PC-9 (cell line): Measurements from ENCODE around the gene RGS3. TPM values are rescaled to one million over a fixed set of nuclear protein-coding genes. Genes with fewer than 3 reads are reported as not detected.

Source experiments
- BruUV-seq: library from RNA; stranded (reverse); fragments of 400-500 nt; replicated peaks from 2 replicates; lab custom pipeline; 2021; lab: Mats Ljungman, UMichigan
- CTCF ChIA-PET: fragments of 300-600 bp; sonication (Branson Sonifier 250); formaldehyde crosslinking; loops from one replicate; lab custom pipeline; 2022; ENCODE audit warnings: antibody characterized with exemption; lab: Charles Lee
- POLR2A ChIA-PET: fragments of 300-600 bp; sonication (Branson Sonifier 250); formaldehyde crosslinking; loops from one replicate; lab custom pipeline; 2022; ENCODE audit warnings: antibody characterized with exemption; ENCODE audit not compliant: unreplicated experiment; lab: Charles Lee
- DNase-seq, 2 experiments: peaks; one replicate each; pipeline versions ENCODE4 v3.0.0 to v3.0.0-alpha.2; 2015 to 2022; ENCODE audit warnings: mixed read lengths in 1 of 2
- H2AFZ ChIP-seq: fragments of 200-600 bp; sonication (generic); 2 replicates; pipeline ENCODE4 v1.8.1; 2017; ENCODE audit warnings: antibody characterized with exemption
- H3F3A ChIP-seq: fragments of 200-600 bp; sonication (generic); 2 replicates; pipeline ENCODE4 v1.8.1; 2017; ENCODE audit warnings: antibody characterized with exemption, mild to moderate bottlenecking, low read depth; ENCODE audit not compliant: insufficient read depth
- H3K27ac ChIP-seq: fragments of 200-600 bp; sonication (generic); 2 replicates; pipeline ENCODE4 v1.6.1; 2016; ENCODE audit warnings: mixed run types
- H3K27me3 ChIP-seq: fragments of 200-600 bp; sonication (generic); 2 replicates; pipeline ENCODE4 v1.6.1; 2016; ENCODE audit warnings: low read depth, mixed run types; ENCODE audit not compliant: insufficient read depth
- H3K36me3 ChIP-seq: fragments of 200-600 bp; sonication (generic); 2 replicates; pipeline ENCODE4 v1.6.1; 2016; ENCODE audit warnings: low read depth, mixed run types
- H3K4me1 ChIP-seq: fragments of 200-600 bp; sonication (generic); replicated peaks from 2 replicates; pipeline ENCODE4 v1.6.1; 2016; ENCODE audit warnings: mixed run types; ENCODE audit not compliant: insufficient read depth
- H3K4me2 ChIP-seq: fragments of 200-600 bp; sonication (generic); 2 replicates; pipeline ENCODE4 v1.6.1; 2017; ENCODE audit warnings: mixed run types
- H3K4me3 ChIP-seq: fragments of 200-600 bp; sonication (generic); 2 replicates; pipeline ENCODE4 v1.6.1; 2016; ENCODE audit warnings: mixed run types
- H3K79me2 ChIP-seq: fragments of 200-600 bp; sonication (generic); 2 replicates; pipeline ENCODE4 v1.6.1; 2017; ENCODE audit warnings: low read depth, mixed run types
- H3K9me2 ChIP-seq: fragments of 200-600 bp; sonication (generic); 2 replicates; pipeline ENCODE4 v1.8.1; 2017; ENCODE audit warnings: mild to moderate bottlenecking; ENCODE audit not compliant: insufficient read depth
- H3K9me3 ChIP-seq: fragments of 200-600 bp; sonication (generic); 2 replicates; pipeline ENCODE4 v1.8.1; 2016; ENCODE audit warnings: low read depth; ENCODE audit not compliant: insufficient read depth
- H4K20me1 ChIP-seq: fragments of 200-600 bp; sonication (generic); 2 replicates; pipeline ENCODE4 v1.8.1; 2017; ENCODE audit not compliant: insufficient read depth
- EZH2 ChIP-seq: fragments of 200-600 bp; sonication (generic); IDR thresholded peaks from 2 replicates; pipeline ENCODE4 v1.8.0; 2017; ENCODE audit warnings: antibody characterized with exemption, low read depth
- intact Hi-C: fragments of 100-400 bp; cut with micrococcal nuclease; formaldehyde crosslinking; loops from one replicate; pipeline ENCODE4 v1.10.0; 2022; ENCODE audit not compliant: unreplicated experiment
- total RNA-seq: library from RNA; stranded (reverse); gene quantifications from 2 replicates; pipeline ENCODE4 v1.2.3, GENCODE V29; 2021
- TF ChIP-seq, protein P1 (sequence below): fragments of 200-600 bp; sonication (generic); conservative IDR thresholded peaks from 2 replicates; pipeline ENCODE4 v1.6.1; 2017; ENCODE audit warnings: mixed run types, antibody characterized with exemption, mild to moderate bottlenecking, moderate library complexity

Gene RGS3
- total RNA-seq, 1 experiment from 2014 or later, result 75.8 TPM

DNA sequence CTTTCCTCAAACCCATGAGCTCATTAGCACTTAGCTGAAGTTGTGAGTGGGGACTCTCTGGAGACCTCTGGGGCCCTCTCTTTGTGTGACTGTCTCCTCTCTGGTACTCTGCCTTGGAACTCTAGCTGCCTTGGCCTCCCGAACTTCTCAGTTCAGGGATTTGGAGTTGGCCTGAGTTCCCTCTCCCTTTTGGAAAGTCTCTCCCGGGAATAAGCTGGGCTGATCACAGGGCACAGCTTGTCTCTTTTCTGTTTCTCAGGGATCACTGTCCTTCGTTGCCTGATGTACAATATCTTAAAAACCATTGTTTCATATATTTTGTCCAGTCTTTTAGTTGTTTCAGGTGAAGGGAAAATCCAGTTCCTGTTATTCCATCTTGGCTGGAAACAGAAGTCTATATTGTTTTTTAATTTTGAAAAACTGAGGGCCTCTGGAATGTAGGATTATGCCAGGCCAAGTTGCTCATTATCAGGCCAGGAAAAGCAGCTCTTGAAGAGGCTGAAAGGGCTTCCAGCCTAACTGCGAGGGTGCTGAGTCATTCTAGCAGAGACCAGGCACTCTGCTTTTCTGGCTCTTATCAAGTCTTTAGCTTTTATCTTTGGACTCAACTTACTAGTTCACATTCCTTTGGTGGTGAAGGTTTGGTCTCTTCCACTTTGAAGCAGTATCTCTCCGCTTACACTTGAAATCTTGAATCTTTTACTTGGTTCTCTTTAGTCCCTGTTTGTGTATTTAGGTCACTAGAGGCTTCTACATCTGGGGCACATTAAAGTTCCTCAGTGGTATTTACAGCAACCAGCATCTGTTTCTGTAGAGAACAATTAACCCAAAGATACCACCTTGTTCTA is 8.4 kb upstream of the RGS3 start:
- intact Hi-C loops, result loop anchor here (1.0 kb wide), 2 partner anchors 10 to 125 kb away; no protein-coding TSS in a partner anchor
- H4K20me1 ChIP-seq, result no peaks in the 10 kb centered on the region
- TF ChIP-seq, protein P1, sequence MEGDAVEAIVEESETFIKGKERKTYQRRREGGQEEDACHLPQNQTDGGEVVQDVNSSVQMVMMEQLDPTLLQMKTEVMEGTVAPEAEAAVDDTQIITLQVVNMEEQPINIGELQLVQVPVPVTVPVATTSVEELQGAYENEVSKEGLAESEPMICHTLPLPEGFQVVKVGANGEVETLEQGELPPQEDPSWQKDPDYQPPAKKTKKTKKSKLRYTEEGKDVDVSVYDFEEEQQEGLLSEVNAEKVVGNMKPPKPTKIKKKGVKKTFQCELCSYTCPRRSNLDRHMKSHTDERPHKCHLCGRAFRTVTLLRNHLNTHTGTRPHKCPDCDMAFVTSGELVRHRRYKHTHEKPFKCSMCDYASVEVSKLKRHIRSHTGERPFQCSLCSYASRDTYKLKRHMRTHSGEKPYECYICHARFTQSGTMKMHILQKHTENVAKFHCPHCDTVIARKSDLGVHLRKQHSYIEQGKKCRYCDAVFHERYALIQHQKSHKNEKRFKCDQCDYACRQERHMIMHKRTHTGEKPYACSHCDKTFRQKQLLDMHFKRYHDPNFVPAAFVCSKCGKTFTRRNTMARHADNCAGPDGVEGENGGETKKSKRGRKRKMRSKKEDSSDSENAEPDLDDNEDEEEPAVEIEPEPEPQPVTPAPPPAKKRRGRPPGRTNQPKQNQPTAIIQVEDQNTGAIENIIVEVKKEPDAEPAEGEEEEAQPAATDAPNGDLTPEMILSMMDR, result no peak
- TF ChIP-seq EZH2, result no peak
- H3K36me3 ChIP-seq, result no peaks in the 10 kb centered on the region
- POLR2A ChIA-PET, result interaction anchor here (0.5 to 0.6 kb wide), 6 partner anchors 10 to 842 kb away, joined by 3 to 6 read pairs (median 4); partner anchors contain the start of genes C9orf43 and POLE3
- H3K27ac ChIP-seq, result peak overlapping the region; percentile 85
- H3K27me3 ChIP-seq, result no peaks in the 10 kb centered on the region
- H3K4me1 ChIP-seq, result peaks cover 28% of the 10 kb centered on the region
- H2AFZ ChIP-seq, result peak overlapping the region; percentile 85
- peak; percentile 68 to 79 for DNase-seq
- H3K4me3 ChIP-seq, result no peak overlapping the region
- no peaks in the 10 kb centered on the region for H3K9me3 ChIP-seq
- BruUV-seq, result TSS peak; percentile 95
- H3K9me2 ChIP-seq, result no peaks in the 10 kb centered on the region
- CTCF ChIA-PET, result interaction anchor here (0.6 to 1.5 kb wide), 5 partner anchors 9 to 203 kb away, joined by 3 to 5 read pairs (median 4); no protein-coding TSS in a partner anchor
- peaks cover 28% of the 10 kb centered on the region for H3F3A ChIP-seq
- peak overlapping the region; percentile 51 for H3K4me2 ChIP-seq
- H3K79me2 ChIP-seq, result no peaks in the 10 kb centered on the region

DNA sequence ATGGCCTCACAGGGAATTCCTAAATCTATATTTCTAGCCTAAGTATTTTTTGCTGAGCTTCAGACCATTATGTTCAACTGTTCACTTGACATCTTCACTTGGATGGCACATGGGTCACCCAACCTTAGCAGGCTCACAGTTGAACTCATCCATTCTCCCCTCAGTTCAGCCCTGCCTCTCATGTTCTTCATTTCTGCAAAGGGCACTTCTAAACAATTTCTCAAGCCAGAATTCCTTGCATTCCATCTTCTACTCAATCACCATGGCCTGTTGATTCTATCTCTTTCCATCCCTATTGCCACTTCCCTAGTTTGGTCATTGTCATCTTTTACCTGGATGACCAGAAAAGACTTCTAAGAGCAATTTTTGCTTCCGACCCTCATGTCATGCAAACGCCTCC is 7.3 kb upstream of the RGS3 start:
- Histone ChIP-seq H3K27ac (peak overlapping the region; percentile 85), H3K9me3 (no peaks in the 10 kb centered on the region), H3K4me1 (peaks cover 28% of the 10 kb centered on the region), H3K4me3 (no peak overlapping the region), H2AFZ (no peak overlapping the region), H4K20me1 (no peaks in the 10 kb centered on the region), H3K9me2 (no peaks in the 10 kb centered on the region), H3K27me3 (no peaks in the 10 kb centered on the region), H3K79me2 (no peaks in the 10 kb centered on the region), H3K36me3 (no peaks in the 10 kb centered on the region), H3F3A (peaks cover 28% of the 10 kb centered on the region), H3K4me2 (peak overlapping the region; percentile 51; the same call in 1 of the 2 replicates)
- TF ChIP-seq, protein P1, result no peak
- no peak for TF ChIP-seq EZH2
- BruUV-seq, result no TSS peak
- DNase-seq, result peak in 1 of 2 experiments; percentile 59
- ChIA-PET POLR2A (no interaction called here), CTCF (no interaction called here)
- intact Hi-C loops, result no loop called here

DNA sequence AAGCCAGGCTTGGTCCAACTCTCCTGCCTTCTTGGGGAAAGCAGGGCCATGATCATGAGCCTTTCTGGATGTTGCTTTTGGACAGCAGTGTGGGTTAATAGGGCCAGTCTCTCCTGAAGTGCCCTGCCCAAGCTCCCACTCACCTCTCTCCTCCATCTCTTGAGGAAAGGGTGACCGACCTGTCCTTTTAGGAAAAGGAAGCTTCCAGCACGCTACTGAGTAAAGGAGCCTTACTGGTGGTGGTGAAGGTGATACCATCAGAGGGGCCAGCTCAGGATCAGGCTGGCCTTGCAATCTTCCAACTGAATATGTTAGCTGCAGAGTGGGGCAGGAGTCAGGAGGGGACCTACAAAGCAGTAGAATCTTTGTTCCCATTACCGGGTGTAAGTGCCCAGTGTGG is 2.2 kb upstream of the RGS3 start:
- Histone ChIP-seq H3K27ac (no peak overlapping the region), H3K9me2 (no peaks in the 10 kb centered on the region), H3K9me3 (no peaks in the 10 kb centered on the region), H3K4me2 (no peak overlapping the region), H3K36me3 (no peaks in the 10 kb centered on the region), H3K27me3 (no peaks in the 10 kb centered on the region), H2AFZ (no peak overlapping the region), H3K79me2 (peaks cover 26% of the 10 kb centered on the region), H4K20me1 (no peaks in the 10 kb centered on the region), H3F3A (peaks cover 5% of the 10 kb centered on the region; the same call in 1 of the 2 replicates), H3K4me3 (no peak overlapping the region), H3K4me1 (peaks cover 36% of the 10 kb centered on the region)
- CTCF ChIA-PET, result no interaction called here
- BruUV-seq, result no TSS peak
- POLR2A ChIA-PET, result no interaction called here
- TF ChIP-seq EZH2, result no peak
- TF ChIP-seq, protein P1, result no peak
- DNase-seq, result no peak
- intact Hi-C loops, result no loop called here
